GM23248 (cell line): Measurements from ENCODE around the gene ARL3. TPM values are rescaled to one million over a fixed set of nuclear protein-coding genes. Genes with fewer than 3 reads are reported as not detected.
"Not testable (repeated sequence)": the region's sequence is repeated elsewhere in the genome, so short reads cannot be mapped to it uniquely, and the experiment has no call there.

Source experiments
- DNase-seq: peaks from one replicate; pipeline ENCODE4 v3.0.0-alpha.2; 2015
- H2AFZ ChIP-seq: fragments of 200-600 bp; sonication (generic); 2 replicates; pipeline ENCODE4 v1.6.1; 2016; ENCODE audit warnings: antibody characterized with exemption
- H3F3A ChIP-seq: fragments of 200-600 bp; sonication (generic); 2 replicates; pipeline ENCODE4 v1.6.1; 2016; ENCODE audit warnings: mild to moderate bottlenecking, antibody characterized with exemption, mixed run types; ENCODE audit not compliant: insufficient read depth
- H3K27ac ChIP-seq: fragments of 200-600 bp; sonication (generic); 2 replicates; pipeline ENCODE4 v1.5.1; 2016; ENCODE audit warnings: mild to moderate bottlenecking
- H3K27me3 ChIP-seq: fragments of 200-600 bp; sonication (generic); replicated peaks from 2 replicates; pipeline ENCODE4 v1.6.1; 2016; ENCODE audit warnings: mild to moderate bottlenecking; ENCODE audit not compliant: insufficient read depth
- H3K36me3 ChIP-seq: fragments of 200-600 bp; sonication (generic); 2 replicates; pipeline ENCODE4 v1.6.1; 2016; ENCODE audit warnings: low read depth, mild to moderate bottlenecking
- H3K4me1 ChIP-seq: fragments of 200-600 bp; sonication (generic); 2 replicates; pipeline ENCODE4 v1.6.1; 2016; ENCODE audit warnings: mild to moderate bottlenecking; ENCODE audit not compliant: insufficient read depth
- H3K4me2 ChIP-seq: fragments of 200-600 bp; sonication (generic); one replicate; pipeline ENCODE4 v1.6.1; 2016; ENCODE audit warnings: mild to moderate bottlenecking; ENCODE audit not compliant: unreplicated experiment
- H3K4me3 ChIP-seq: fragments of 200-600 bp; sonication (generic); 2 replicates; pipeline ENCODE4 v1.5.1; 2016; ENCODE audit warnings: mild to moderate bottlenecking
- H3K79me2 ChIP-seq: fragments of 200-600 bp; sonication (generic); 2 replicates; pipeline ENCODE4 v1.6.1; 2016; ENCODE audit warnings: mild to moderate bottlenecking; ENCODE audit not compliant: insufficient read depth
- H3K9ac ChIP-seq: fragments of 200-600 bp; sonication (generic); 2 replicates; pipeline ENCODE4 v1.6.1; 2016; ENCODE audit warnings: mild to moderate bottlenecking
- H3K9me2 ChIP-seq: fragments of 200-600 bp; sonication (generic); 2 replicates; pipeline ENCODE4 v1.6.1; 2016; ENCODE audit warnings: mixed run types, mild to moderate bottlenecking, moderate library complexity; ENCODE audit not compliant: insufficient read depth
- H3K9me3 ChIP-seq: fragments of 200-600 bp; sonication (generic); one replicate; pipeline ENCODE4 v1.6.1; 2017; ENCODE audit warnings: low read depth
- H4K20me1 ChIP-seq: fragments of 200-600 bp; sonication (generic); 2 replicates; pipeline ENCODE4 v1.6.0; 2016; ENCODE audit not compliant: insufficient read depth
- EZH2 ChIP-seq: fragments of 200-600 bp; sonication (generic); IDR thresholded peaks from 2 replicates; pipeline ENCODE4 v1.6.1; 2018; ENCODE audit warnings: antibody characterized with exemption, mild to moderate bottlenecking; ENCODE audit not compliant: insufficient read depth, poor library complexity, severe bottlenecking
- EZH2phosphoT487 ChIP-seq: fragments of 200-600 bp; sonication (generic); IDR thresholded peaks from 2 replicates; pipeline ENCODE4 v1.6.1; 2018; ENCODE audit warnings: antibody characterized with exemption, moderate library complexity, mild to moderate bottlenecking, low read depth; ENCODE audit not compliant: insufficient read depth
- WGBS, 2 experiments: methylation state at CpG; one replicate each; pipeline ENCODE4 v1.1.6; 2015 to 2017; ENCODE audit warnings: low lambda C conversion rate in 2 of 2, low coverage in 1 of 2; ENCODE audit errors: missing lambda C conversion rate in 2 of 2; 5-methylcytosine and 5-hydroxymethylcytosine counted together
- in situ Hi-C: fragments of 300-500 bp; cut with MboI; formaldehyde crosslinking; loops from 2 replicates; pipeline ENCODE4 v1.15.0; 2020
- polyA plus RNA-seq: library from polyadenylated mRNA; unstranded; fragments of >200 nt; fragmentation: Nextera tagmentation; extraction: Ambion mirVana; gene quantifications from 2 replicates; pipeline ENCODE4 v1.2.1, GENCODE V29; 2016
- total RNA-seq: library from RNA; depleted of rRNA; stranded (reverse); fragments of >200 nt; shearing (Covaris generic); gene quantifications from 2 replicates; pipeline ENCODE4 v1.2.3, GENCODE V29; 2014

The ARL3 gene
- total and polyA plus RNA-seq, 2 experiments from 2014 or later, result 3.8 to 24.1 TPM

GRCh38 chr10:102701796-102702195 is 12.4 kb downstream of the ARL3 start:
- H3K9ac ChIP-seq, result no peak overlapping the region
- no peak overlapping the region for H3K4me2 ChIP-seq
- H2AFZ ChIP-seq, result no peak overlapping the region
- H3K9me2 ChIP-seq, result no peaks in the 10 kb centered on the region
- H3F3A ChIP-seq, result no peaks in the 10 kb centered on the region
- in situ Hi-C loops, result no loop called here
- H3K79me2 ChIP-seq, result peaks cover 22% of the 10 kb centered on the region
- peaks cover 8% of the 10 kb centered on the region for H3K4me1 ChIP-seq
- H3K27me3 ChIP-seq, result no peaks in the 10 kb centered on the region
- no peak overlapping the region for H3K27ac ChIP-seq
- no peaks in the 10 kb centered on the region for H4K20me1 ChIP-seq
- 98% methylated on average over 3 of the region's 3 CpGs for WGBS, 2 experiments
- peaks cover under 1% of the 10 kb centered on the region; the same call in 1 of the 2 replicates for H3K36me3 ChIP-seq
- DNase-seq, result no peak
- H3K9me3 ChIP-seq, result no peaks in the 10 kb centered on the region
- TF ChIP-seq EZH2, result no peak
- no peak for TF ChIP-seq EZH2phosphoT487
- H3K4me3 ChIP-seq, result no peak overlapping the region

- TF ChIP-seq EZH2phosphoT487, result no peak
- TF ChIP-seq EZH2, result no peak
- H3K27me3 ChIP-seq, result no peaks in the 10 kb centered on the region
- peaks cover 8% of the 10 kb centered on the region for H3K4me1 ChIP-seq
- WGBS, 2 experiments, result 85 to 86% methylated on average over 3 of the region's 3 CpGs
- no peaks in the 10 kb centered on the region for H3F3A ChIP-seq
- H2AFZ ChIP-seq, result no peak overlapping the region
- no peaks in the 10 kb centered on the region for H3K9me3 ChIP-seq
- no peak overlapping the region for H3K9ac ChIP-seq
- peaks cover 5% of the 10 kb centered on the region; the same call in 1 of the 2 replicates for H3K36me3 ChIP-seq
- H4K20me1 ChIP-seq, result no peaks in the 10 kb centered on the region
- no peak overlapping the region for H3K4me3 ChIP-seq
- H3K9me2 ChIP-seq, result no peaks in the 10 kb centered on the region
- H3K4me2 ChIP-seq, result no peak overlapping the region
- H3K79me2 ChIP-seq, result peaks cover 16% of the 10 kb centered on the region
- in situ Hi-C loops, result no loop called here
- no peak for DNase-seq
- no peak overlapping the region for H3K27ac ChIP-seq
These were observed 12.9 kb downstream of the ARL3 start for GRCh38 chr10:102701272-102701671.

GRCh38 chr10:102698894-102699293 is 15.3 kb downstream of the ARL3 start:
- Histone ChIP-seq H3K4me2 (no peak overlapping the region), H3K4me3 (no peak overlapping the region), H3K27me3 (no peaks in the 10 kb centered on the region), H3K9ac (no peak overlapping the region), H3K27ac (no peak overlapping the region), H3K36me3 (peaks cover 5% of the 10 kb centered on the region; the same call in 1 of the 2 replicates), H3K9me2 (no peaks in the 10 kb centered on the region), H3F3A (no peaks in the 10 kb centered on the region), H3K79me2 (no peaks in the 10 kb centered on the region), H2AFZ (no peak overlapping the region), H3K9me3 (no peaks in the 10 kb centered on the region), H4K20me1 (no peaks in the 10 kb centered on the region), H3K4me1 (no peaks in the 10 kb centered on the region)
- DNase-seq, result no peak
- no peak for TF ChIP-seq EZH2
- TF ChIP-seq EZH2phosphoT487, result no peak
- in situ Hi-C loops, result no loop called here
- WGBS, 2 experiments, result 40 to 42% methylated on average over 2 of the region's 2 CpGs

- no peak for TF ChIP-seq EZH2phosphoT487
- no peak for TF ChIP-seq EZH2
- Histone ChIP-seq H3K9me2 (no peaks in the 10 kb centered on the region), H3K27ac (no peak overlapping the region), H3K4me3 (no peak overlapping the region), H4K20me1 (no peaks in the 10 kb centered on the region), H3K79me2 (no peaks in the 10 kb centered on the region), H3K4me2 (no peak overlapping the region), H3K9ac (no peak overlapping the region), H2AFZ (no peak overlapping the region), H3K9me3 (no peaks in the 10 kb centered on the region), H3F3A (peaks cover 9% of the 10 kb centered on the region), H3K4me1 (no peaks in the 10 kb centered on the region; the same call in 1 of the 2 replicates), H3K27me3 (no peaks in the 10 kb centered on the region), H3K36me3 (peaks cover 9% of the 10 kb centered on the region; the same call in 1 of the 2 replicates)
- DNase-seq, result no peak
- in situ Hi-C loops, result no loop called here
- WGBS, 2 experiments, result 98 to 100% methylated on average over 3 of the region's 3 CpGs
These were observed 17.5 kb downstream of the ARL3 start for GRCh38 chr10:102696736-102697135.

GRCh38 chr10:102695401-102695800 is 18.8 kb downstream of the ARL3 start:
- peaks cover 14% of the 10 kb centered on the region for H3F3A ChIP-seq
- H4K20me1 ChIP-seq, H3K4me2 ChIP-seq, H3K4me3 ChIP-seq, H3K36me3 ChIP-seq, H3K79me2 ChIP-seq, H3K9me2 ChIP-seq, H3K9ac ChIP-seq, H3K9me3 ChIP-seq, H3K27me3 ChIP-seq, H3K27ac ChIP-seq, H2AFZ ChIP-seq, DNase-seq, H3K4me1 ChIP-seq, in situ Hi-C loops: not testable (repeated sequence)
- 97 to 99% methylated on average over 10 of the region's 10 CpGs for WGBS, 2 experiments
